COLO668 (cell line): ENCODE measurements around the gene DGCR2.

Source experiments
- DNase-seq: peaks from one replicate; lab custom pipeline; 2025; ENCODE audit not compliant: unreplicated experiment; lab: John Stamatoyannopoulos, UW

The DGCR2 gene

GRCh38 chr22:19146215-19146968, 24.2 kb upstream of the DGCR2 start:
- no peak for DNase-seq

DNA sequence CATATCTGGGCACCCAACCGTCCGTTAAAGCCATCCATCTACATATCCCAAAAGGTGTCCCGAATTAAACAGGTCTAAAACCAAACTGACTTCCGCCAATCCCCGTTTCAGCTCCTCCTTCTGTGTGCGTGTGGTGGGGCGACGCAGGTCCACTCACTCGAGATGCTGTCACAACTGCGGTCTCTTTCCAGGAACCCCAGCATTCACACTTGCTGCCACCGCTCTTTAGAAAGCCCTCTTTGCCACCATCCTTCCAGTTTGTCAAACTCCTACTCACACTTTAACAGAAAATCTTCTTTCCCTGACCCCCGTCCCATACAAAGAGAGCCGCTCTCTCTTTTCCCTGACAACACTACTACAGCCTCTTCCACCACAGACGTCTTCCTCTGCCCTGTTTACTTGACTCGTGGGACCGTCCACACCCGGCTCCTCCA, 21.8 kb upstream of the DGCR2 start:
- no peak for DNase-seq

DNA sequence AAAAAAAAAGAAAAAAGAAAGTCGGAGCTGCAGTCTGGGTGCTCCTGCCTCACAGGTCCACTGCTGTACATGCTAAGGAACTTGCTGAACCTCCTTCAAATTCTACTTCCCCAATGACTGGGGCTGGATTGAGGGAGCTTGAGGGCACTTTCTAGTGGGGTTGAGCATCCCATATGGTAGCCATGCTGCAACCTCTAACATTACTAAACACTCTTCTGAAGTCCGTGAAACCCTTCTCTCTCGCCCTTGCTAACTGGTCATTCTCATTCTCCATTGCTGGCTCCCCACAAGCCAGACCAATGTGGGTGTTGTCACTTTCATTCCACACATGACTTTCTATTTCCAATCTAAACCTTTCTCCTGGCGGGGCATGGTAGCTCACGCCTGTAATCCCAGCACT, 21.0 kb upstream of the DGCR2 start:
- DNase-seq = no peak

DNA sequence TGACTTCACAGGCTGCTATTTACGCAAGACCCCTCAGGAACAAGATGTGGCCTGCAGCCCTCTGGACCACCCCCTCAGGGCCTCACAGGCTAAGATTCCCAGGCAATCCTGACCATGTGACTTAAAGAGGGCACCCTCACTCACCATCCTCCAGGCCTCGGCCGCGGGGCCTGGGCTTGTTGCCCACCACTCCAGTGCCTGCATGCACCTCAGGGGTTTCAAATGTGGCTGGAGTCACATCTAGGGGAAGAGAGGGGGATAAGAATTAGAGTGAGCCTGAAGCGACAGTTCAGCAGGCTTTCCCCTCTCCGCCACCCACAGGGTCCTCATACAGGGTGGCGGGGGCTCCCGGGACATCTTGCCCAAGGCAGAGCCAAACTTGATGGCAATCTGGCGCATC, 20.2 kb upstream of the DGCR2 start:
- no peak for DNase-seq

- no peak for DNase-seq
Observed at GRCh38 chr22:19139974-19140373, 17.8 kb upstream of the DGCR2 start.

GRCh38 chr22:19139001-19139356, 16.8 kb upstream of the DGCR2 start:
- no peak for DNase-seq

- no peak for DNase-seq
Observed at GRCh38 chr22:19138217-19139000, 16.2 kb upstream of the DGCR2 start.

DNA sequence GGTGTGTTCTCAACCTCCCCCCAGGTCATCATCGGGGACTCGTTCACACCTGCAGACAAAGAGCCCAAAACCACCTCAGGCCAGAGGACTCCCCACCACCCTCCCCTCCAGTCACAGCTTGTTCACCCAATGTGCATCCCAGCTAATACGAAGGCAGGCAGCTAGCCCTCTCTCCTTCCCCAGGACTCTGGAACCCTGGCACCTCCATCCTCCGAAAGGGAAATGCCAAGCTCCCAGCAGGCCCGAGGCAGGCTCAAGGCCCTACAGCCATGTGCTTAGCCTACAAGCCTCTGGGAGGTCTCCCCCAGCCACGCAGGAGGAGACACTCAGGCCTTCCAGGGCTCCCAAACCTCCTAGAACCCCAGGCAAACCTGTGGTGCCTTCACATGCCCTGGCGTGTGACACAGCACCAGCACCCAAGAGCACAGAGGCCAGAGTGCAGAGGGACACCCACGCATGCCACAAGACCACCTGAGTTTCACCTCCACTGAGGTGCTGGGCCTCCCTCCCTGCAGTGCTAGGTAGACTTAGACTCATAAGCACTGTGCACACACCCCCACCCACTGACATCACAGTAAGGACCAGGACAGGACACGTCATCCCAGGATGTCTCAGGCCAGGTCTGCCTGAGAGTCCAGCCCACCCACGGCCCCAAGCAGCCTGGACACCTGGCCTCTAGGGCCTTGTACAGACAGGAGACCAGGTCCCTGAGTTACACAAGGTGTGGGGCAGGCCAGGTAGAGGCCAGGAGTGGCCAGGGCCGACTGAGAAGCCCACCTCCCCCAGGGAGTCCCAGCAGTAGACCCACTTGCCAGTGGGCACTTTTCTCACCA, 15.4 kb upstream of the DGCR2 start:
- no peak for DNase-seq

- DNase-seq = no peak
Observed at GRCh38 chr22:19136915-19137314, 14.7 kb upstream of the DGCR2 start.

- DNase-seq = no peak
Observed at GRCh38 chr22:19134874-19135273, 12.7 kb upstream of the DGCR2 start.

GRCh38 chr22:19134176-19134831, 12.1 kb upstream of the DGCR2 start:
- no peak for DNase-seq

DNA sequence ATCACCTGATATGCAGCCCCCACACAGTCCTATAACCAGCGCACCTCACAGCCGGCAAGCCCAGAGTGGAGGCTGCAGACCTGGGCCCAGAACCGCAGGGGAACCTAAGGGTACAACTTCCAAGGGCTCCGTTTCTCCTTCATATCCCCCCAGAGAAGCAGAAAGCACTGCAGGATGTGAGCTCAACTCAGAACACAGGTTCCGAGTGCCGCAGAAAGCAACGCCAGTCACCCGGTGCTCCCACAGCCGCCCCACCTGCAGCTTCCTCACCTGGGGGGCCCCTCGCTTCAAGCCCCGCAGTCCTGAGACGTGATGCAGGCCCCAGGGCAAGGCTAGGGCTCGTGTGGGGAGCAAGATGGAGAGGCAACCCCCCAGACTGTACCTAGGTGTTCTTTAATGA, 11.3 kb upstream of the DGCR2 start:
- no peak for DNase-seq

GRCh38 chr22:19132693-19133400, 10.6 kb upstream of the DGCR2 start:
- DNase-seq = no peak

DNA sequence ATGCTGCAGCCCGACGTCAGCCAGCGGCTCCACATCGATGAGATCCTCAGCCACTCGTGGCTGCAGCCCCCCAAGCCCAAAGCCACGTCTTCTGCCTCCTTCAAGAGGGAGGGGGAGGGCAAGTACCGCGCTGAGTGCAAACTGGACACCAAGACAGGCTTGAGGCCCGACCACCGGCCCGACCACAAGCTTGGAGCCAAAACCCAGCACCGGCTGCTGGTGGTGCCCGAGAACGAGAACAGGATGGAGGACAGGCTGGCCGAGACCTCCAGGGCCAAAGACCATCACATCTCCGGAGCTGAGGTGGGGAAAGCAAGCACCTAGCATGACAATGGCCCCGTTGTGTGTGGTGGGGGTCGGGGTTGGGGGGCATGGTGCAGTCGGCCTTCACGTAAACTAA, 9.9 kb upstream of the DGCR2 start:
- DNase-seq = no peak

DNA sequence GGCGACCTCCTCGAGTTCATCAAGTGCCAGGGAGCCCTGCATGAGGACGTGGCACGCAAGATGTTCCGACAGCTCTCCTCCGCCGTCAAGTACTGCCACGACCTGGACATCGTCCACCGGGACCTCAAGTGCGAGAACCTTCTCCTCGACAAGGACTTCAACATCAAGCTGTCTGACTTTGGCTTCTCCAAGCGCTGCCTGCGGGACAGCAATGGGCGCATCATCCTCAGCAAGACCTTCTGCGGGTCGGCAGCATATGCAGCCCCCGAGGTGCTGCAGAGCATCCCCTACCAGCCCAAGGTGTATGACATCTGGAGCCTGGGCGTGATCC, 9.4 kb upstream of the DGCR2 start:
- no peak for DNase-seq

GRCh38 chr22:19130959-19131684, 8.9 kb upstream of the DGCR2 start, which contains the start of gene TSSK2:
TSSK2 (plus strand) TSS chr22:19131308; CDS start chr22:19131400, 92 bp downstream.
- DNase-seq = no peak

- DNase-seq = no peak
Observed at GRCh38 chr22:19129871-19130270, 7.7 kb upstream of the DGCR2 start.

DNA sequence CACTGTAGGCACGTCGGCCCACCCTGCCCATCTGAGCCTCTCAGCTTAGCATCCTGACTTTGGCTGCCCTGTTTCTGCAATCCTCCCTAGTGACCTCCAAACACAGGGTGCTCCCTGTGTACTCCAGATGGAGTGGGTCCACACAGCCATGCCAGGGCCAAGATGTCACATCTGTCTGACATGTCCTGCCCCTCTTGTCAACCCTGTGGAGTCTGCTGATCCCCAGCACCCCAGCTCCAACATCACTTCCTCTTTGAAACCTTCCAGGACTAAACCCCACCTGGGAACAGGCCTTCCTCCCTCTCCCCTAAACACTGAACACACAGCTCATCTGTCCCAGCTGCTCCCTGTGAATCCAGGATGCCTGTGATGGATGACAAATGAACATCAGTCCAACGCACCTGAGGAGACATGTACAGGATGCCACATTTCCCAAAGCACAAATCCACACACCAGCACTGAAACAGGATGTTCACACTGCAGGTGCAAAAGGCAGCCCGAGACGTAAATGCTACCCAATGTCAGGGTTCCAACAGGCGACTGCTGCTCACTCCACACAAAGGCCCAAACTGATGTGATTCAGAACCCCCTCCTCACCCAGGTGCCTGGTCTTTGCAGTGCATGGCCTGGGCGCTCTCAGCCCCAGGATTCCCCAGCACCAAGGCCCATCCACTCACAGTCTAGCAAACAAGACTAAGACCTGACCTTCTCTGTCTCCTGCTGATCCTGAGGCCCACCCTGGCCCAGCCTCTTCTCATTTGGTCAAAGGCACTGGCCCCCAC, 6.9 kb upstream of the DGCR2 start:
- DNase-seq = no peak

- DNase-seq = no peak
Observed at GRCh38 chr22:19128009-19128401, 5.8 kb upstream of the DGCR2 start.
